SK-N-MC (cell line): Measurements from ENCODE around the gene ZFP64.

Experiments
- EZH2 ChIP-seq: fragments of 200-600 bp; sonication (generic); IDR thresholded peaks from one replicate; pipeline ENCODE4 v1.6.1; 2017; ENCODE audit warnings: antibody characterized with exemption
- FOXP2 ChIP-seq: optimal IDR thresholded peaks from 2 replicates; pipeline ENCODE3; 2011; ENCODE audit warnings: mild to moderate bottlenecking, moderate library complexity; ENCODE audit not compliant: insufficient read depth; ENCODE audit errors: extremely low read length, control extremely low read depth
- POLR2AphosphoS5 ChIP-seq: IDR thresholded peaks from 2 replicates; pipeline ENCODE4 v1.6.1; 2012; ENCODE audit warnings: mild to moderate bottlenecking, low read depth, low read length, borderline replicate concordance

- TF ChIP-seq EZH2 (no peak), POLR2AphosphoS5 (no peak), FOXP2 (no peak)
These were observed 64.3 kb downstream of the ZFP64 start for GRCh38 chr20:52127309-52127708.
